BJ (cell line): ENCODE results near the gene PPP3CA. TPM values are rescaled to one million over a fixed set of nuclear protein-coding genes. Genes with fewer than 3 reads are reported as not detected.

Experiments
- CTCF ChIA-PET: fragments of 350-600 bp; formaldehyde crosslinking; extraction: SDS; loops from one replicate; lab custom pipeline; 2021; ENCODE audit warnings: antibody characterized with exemption, inconsistent platforms; lab: Yijun Ruan, JAX
- POLR2A ChIA-PET: fragments of 300-600 bp; sonication (Branson Sonifier 250); formaldehyde crosslinking; extraction: SDS; loops from one replicate; lab custom pipeline; 2021; ENCODE audit warnings: antibody characterized with exemption; lab: Charles Lee
- DNase-seq: peaks from one replicate; pipeline ENCODE4 v3.0.0-alpha.2; 2011; ENCODE audit warnings: low read depth
- H3K27me3 ChIP-seq: 2 replicates; pipeline ENCODE4 v1.6.0; 2011; ENCODE audit warnings: low read length; ENCODE audit not compliant: control insufficient read depth, insufficient read depth
- H3K36me3 ChIP-seq: 2 replicates; pipeline ENCODE4 v1.5.1; 2011; ENCODE audit warnings: low read length; ENCODE audit not compliant: control insufficient read depth, insufficient read depth
- H3K4me3 ChIP-seq: 2 replicates; pipeline ENCODE4 v1.5.1; 2011; ENCODE audit warnings: low read depth, mild to moderate bottlenecking, control low read depth, low read length
- polyA plus RNA-seq: library from polyadenylated mRNA; depleted of rRNA; stranded (reverse); fragments of >200 nt; gene quantifications from 2 replicates; pipeline ENCODE4 v1.2.3, GENCODE V29; 2011
- TF ChIP-seq, protein P1 (sequence below): IDR thresholded peaks from 2 replicates; pipeline ENCODE4 v1.5.1; 2011; ENCODE audit warnings: low read depth, mild to moderate bottlenecking, control low read depth, inconsistent platforms, low read length, moderate library complexity; ENCODE audit not compliant: insufficient read depth

The PPP3CA gene
- polyA plus RNA-seq, 1 experiment: 10.6 TPM

DNA sequence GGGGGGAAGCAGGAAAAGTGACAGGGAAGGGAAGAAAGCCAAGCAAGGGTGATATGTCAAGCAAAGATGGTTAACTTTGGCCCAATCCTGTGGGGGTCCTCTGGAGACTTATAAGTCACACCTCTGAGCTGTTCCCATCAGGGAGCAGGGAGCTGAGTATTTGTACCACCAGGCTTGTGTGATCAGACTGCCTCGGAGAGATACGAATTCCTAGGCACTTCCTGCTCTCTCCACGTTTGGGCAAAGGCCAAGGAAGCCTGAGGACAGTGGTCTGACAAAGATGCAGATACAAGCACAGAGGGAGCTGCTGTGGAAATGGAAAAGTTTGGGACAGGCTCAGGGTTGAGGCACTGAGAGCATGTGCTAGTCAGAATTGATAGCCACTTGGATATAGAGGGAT lies 10.4 kb upstream of the PPP3CA start:
- no peaks in the 10 kb centered on the region for H3K36me3 ChIP-seq
- no peaks in the 10 kb centered on the region for H3K27me3 ChIP-seq
- no peak overlapping the region for H3K4me3 ChIP-seq
- no peak for DNase-seq
- ChIA-PET POLR2A (no interaction called here), CTCF (no interaction called here)
- TF ChIP-seq, protein P1, sequence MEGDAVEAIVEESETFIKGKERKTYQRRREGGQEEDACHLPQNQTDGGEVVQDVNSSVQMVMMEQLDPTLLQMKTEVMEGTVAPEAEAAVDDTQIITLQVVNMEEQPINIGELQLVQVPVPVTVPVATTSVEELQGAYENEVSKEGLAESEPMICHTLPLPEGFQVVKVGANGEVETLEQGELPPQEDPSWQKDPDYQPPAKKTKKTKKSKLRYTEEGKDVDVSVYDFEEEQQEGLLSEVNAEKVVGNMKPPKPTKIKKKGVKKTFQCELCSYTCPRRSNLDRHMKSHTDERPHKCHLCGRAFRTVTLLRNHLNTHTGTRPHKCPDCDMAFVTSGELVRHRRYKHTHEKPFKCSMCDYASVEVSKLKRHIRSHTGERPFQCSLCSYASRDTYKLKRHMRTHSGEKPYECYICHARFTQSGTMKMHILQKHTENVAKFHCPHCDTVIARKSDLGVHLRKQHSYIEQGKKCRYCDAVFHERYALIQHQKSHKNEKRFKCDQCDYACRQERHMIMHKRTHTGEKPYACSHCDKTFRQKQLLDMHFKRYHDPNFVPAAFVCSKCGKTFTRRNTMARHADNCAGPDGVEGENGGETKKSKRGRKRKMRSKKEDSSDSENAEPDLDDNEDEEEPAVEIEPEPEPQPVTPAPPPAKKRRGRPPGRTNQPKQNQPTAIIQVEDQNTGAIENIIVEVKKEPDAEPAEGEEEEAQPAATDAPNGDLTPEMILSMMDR: no peak

DNA sequence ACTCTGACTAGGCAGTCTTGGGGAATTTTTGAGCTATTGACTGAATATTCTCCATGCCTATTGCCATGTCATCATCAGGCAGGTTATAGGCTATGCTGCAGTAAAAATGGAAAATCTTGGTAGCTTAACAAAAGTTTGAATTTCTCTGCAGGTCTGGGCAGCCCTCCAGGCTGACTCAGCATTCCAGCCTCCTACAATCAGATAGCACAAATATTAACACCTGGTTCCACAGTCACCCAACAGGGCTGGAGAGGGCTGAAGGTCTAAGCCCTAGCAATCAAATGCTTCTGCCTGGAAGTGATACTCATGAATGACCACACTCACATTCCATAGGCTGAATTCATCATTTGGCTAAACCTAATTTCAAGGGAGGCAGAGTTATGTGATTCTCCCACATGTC lies 9.6 kb upstream of the PPP3CA start:
- DNase-seq: peak; percentile 75
- ChIA-PET CTCF (interaction anchor here (1.1 kb wide), 1 partner anchor 984 kb away, joined by 3 read pairs; no protein-coding TSS in a partner anchor), POLR2A (interaction anchor here (0.8 kb wide), 1 partner anchor 9 kb away, joined by 6 read pairs; no protein-coding TSS in a partner anchor)
- Histone ChIP-seq H3K36me3 (no peaks in the 10 kb centered on the region), H3K27me3 (no peaks in the 10 kb centered on the region), H3K4me3 (no peak overlapping the region)
- TF ChIP-seq, protein P1: no peak

DNA sequence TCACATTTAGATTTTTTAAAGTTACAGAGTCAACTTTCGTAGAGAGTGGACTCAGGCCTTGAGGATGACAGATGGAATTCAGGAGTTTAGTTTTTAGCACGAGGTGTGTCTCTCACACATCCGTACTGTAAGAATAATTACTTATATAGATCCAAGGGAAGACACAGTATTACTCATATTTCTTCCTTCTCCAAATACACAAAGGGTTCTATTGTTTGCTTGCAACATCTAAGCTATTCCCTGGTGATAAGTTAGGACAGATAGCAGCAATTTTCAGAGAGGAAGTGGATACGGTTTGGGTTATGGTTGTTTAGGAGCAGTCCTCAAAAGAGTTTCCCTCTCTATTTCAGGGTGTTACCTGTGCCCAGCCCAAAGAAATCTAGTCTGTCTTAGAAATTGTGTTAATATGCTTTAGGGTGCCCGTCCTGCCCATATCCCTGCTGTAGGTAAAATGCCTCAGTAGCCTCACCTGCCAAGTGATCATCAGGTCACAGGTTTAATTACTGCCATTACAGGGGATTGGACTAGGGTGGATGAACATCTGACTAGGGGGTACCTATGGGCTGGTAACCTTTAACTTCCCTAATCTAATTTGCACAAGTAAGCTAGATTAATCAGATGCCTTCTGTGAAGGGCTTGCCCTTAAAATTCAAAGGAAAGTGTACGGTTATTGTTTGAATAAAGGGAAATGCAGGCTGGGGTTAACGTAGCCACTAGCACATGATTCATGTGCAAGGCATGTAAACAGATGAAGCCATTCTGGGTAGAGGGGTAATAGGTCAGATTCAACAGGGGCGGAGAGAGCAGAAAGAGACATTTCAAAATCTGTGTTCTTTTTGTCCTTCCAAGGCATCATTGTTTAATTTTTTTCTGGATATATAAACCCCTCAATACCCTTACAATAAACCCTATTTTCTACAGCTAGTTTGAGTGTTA lies 8.7 kb upstream of the PPP3CA start:
- TF ChIP-seq, protein P1: no peak
- ChIA-PET CTCF (interaction anchor here (1.1 kb wide), 1 partner anchor 984 kb away, joined by 3 read pairs; no protein-coding TSS in a partner anchor), POLR2A (interaction anchor here (0.8 kb wide), 1 partner anchor 10 kb away, joined by 6 read pairs; no protein-coding TSS in a partner anchor)
- H3K36me3 ChIP-seq: no peaks in the 10 kb centered on the region
- no peak overlapping the region for H3K4me3 ChIP-seq
- no peak for DNase-seq
- no peaks in the 10 kb centered on the region for H3K27me3 ChIP-seq

DNA sequence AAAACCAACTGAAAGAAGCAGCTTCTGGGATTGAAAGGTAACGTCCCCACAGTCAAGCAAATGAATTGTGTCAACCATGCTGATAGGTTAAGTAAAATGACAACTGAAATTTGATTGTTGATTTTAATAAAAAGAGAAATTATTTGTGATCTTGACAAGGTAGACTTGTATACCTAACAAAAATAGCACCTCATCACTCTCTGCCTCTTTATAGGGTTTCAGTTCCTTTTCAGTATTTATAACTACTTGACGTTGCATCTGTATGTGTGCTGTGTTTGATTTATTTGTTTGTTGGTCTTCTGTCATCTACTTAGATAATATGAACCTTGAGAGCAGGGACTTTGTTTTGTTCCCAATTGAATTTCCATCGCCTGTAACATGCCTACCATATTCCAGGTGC lies 7.9 kb upstream of the PPP3CA start:
- DNase-seq: no peak
- ChIA-PET CTCF (no interaction called here), POLR2A (no interaction called here)
- Histone ChIP-seq H3K27me3 (no peaks in the 10 kb centered on the region), H3K4me3 (no peak overlapping the region), H3K36me3 (no peaks in the 10 kb centered on the region)
- TF ChIP-seq, protein P1: no peak

DNA sequence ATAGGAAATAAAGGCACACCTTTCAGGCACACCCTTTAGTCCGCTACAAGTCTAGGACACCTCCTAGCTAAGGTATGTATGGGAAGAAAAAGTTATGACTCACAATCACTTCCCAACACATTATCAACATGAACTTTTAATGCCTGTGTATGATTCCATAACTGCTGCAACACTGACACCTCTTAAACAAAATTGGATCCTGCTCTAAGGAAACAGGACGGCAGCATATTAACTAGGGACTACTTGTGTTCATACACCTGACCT lies 2.4 kb upstream of the PPP3CA start:
- ChIA-PET POLR2A (no interaction called here), CTCF (interaction anchor here (1.4 kb wide), 1 partner anchor 180 kb away, joined by 4 read pairs; no protein-coding TSS in a partner anchor)
- H3K27me3 ChIP-seq: no peaks in the 10 kb centered on the region
- H3K4me3 ChIP-seq: no peak overlapping the region
- TF ChIP-seq, protein P1: no peak
- no peaks in the 10 kb centered on the region for H3K36me3 ChIP-seq
- no peak for DNase-seq
